GM19372 (cell line): ENCODE measurements around the gene CCDC69.
"Not testable (repeated sequence)": the region's sequence is repeated elsewhere in the genome, so short reads cannot be mapped to it uniquely, and the experiment has no call there.

Experiments used
- ATAC-seq: cut with Tn5 transposase; IDR thresholded peaks from one replicate; pipeline ENCODE4 v1.9.1; 2021; ENCODE audit warnings: mild to moderate bottlenecking, low read depth, moderate library complexity; ENCODE audit not compliant: unreplicated experiment

Gene CCDC69

GRCh38 chr5:151248651-151249050 lies 24.8 kb upstream of the CCDC69 start:
- ATAC-seq, result no peak

- no peak for ATAC-seq
Measured at GRCh38 chr5:151245680-151246219, 21.9 kb upstream of the CCDC69 start.

- no peak for ATAC-seq
Measured at GRCh38 chr5:151244206-151244605, 20.3 kb upstream of the CCDC69 start.

GRCh38 chr5:151243564-151243963 lies 19.7 kb upstream of the CCDC69 start:
- no peak for ATAC-seq

- ATAC-seq, result no peak
Measured at GRCh38 chr5:151243127-151243526, 19.2 kb upstream of the CCDC69 start.

- no peak for ATAC-seq
Measured at GRCh38 chr5:151240924-151241635, 17.2 kb upstream of the CCDC69 start.

- ATAC-seq, result not testable (repeated sequence)
Measured at GRCh38 chr5:151240268-151240835, 16.5 kb upstream of the CCDC69 start.

GRCh38 chr5:151239237-151239861 lies 15.5 kb upstream of the CCDC69 start:
- peak; percentile 52 for ATAC-seq

GRCh38 chr5:151238303-151238741 lies 14.4 kb upstream of the CCDC69 start:
- ATAC-seq, result peak; percentile 29

- ATAC-seq, result no peak
Measured at GRCh38 chr5:151237685-151238084, 13.8 kb upstream of the CCDC69 start.

- ATAC-seq, result no peak
Measured at GRCh38 chr5:151236888-151237287, 13.0 kb upstream of the CCDC69 start.

- not testable (repeated sequence) for ATAC-seq
Measured at GRCh38 chr5:151235239-151235571, 11.3 kb upstream of the CCDC69 start.

- ATAC-seq, result peak; percentile 79
Measured at GRCh38 chr5:151234476-151235238, 10.8 kb upstream of the CCDC69 start.

- ATAC-seq, result peak; percentile 42
Measured at GRCh38 chr5:151233616-151234085, 9.8 kb upstream of the CCDC69 start.

GRCh38 chr5:151231359-151231758 lies 7.5 kb upstream of the CCDC69 start:
- ATAC-seq, result no peak

- no peak for ATAC-seq
Measured at GRCh38 chr5:151230048-151230680, 6.3 kb upstream of the CCDC69 start.

GRCh38 chr5:151228986-151229385 lies 5.1 kb upstream of the CCDC69 start:
- ATAC-seq, result no peak

- no peak for ATAC-seq
Measured at GRCh38 chr5:151227918-151228447, 4.1 kb upstream of the CCDC69 start.

- ATAC-seq, result no peak
Measured at GRCh38 chr5:151225475-151225874, 1.6 kb upstream of the CCDC69 start.

- ATAC-seq, result no peak
Measured at GRCh38 chr5:151225071-151225470, 1.2 kb upstream of the CCDC69 start.
